ENCODE results near the gene KRT20. TPM values are rescaled to one million over a fixed set of nuclear protein-coding genes. Genes with fewer than 3 reads are reported as not detected.
A peak's percentile ranks its signal among the peaks of the same experiment; 100 is the strongest.

Gene KRT20
- total and polyA plus RNA-seq, 2 of the 8 experiments (the other 6 are each of a cell fraction or from before 2014, with no cell fraction given) = not detected

DNA sequence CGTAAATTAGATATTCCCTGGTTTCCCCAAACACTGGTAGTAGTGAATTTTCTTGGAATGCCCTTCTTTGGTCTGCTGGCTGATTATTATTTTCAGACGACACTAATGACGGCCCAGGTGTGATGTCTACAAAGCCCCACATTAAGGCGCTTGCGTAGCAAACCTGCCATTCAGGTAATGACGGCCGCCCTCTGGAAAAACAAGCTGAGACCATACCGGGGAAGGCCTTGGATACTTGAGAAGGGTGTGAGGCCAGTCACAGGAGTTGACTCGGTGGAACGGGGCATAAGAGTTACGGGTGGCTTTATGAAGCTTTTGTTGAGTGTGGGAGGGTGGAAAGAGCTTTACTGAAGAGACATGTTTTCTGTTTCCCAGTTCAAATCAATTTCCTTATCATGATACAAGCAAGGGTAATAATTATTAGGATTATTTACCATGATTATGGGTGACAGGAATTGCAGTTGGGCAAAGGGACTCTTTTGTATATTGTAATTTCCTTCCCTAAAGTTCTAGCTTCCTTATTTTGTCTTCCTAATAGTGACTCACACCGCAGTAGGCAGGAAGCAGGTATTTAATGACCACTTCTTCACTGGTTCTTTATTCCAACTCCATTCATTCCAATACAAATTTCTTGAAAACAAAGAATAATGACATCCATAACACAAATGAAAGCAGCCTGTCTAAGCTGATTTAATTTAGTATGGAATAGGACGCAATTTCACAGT, 27.6 kb upstream of the KRT20 start:
- Histone ChIP-seq H3K14ac (ENCODE audit: insufficient read length) (no peak overlapping the region), H3K9ac (replicated peaks in 1 of 4; ENCODE audit: extremely low read depth in 1 of 4, low read depth in 3 of 4, low read length in 3 of 4) (no peak overlapping the region), H2AK5ac (ENCODE audit: low read depth, low read length) (no peak overlapping the region), H2BK20ac (ENCODE audit: low read length) (no peak overlapping the region), H3K23me2 (ENCODE audit: low read depth, low read length) (no peaks in the 10 kb centered on the region), H3K23ac (ENCODE audit: insufficient read length) (no peak overlapping the region), H3K56ac (replicated peaks; ENCODE audit: insufficient read length, low read depth, low read length) (peak overlapping the region; percentile 24), H3K4ac (replicated peaks; ENCODE audit: insufficient read length, low read depth, low read length) (no peak overlapping the region), H3K4me3 (ENCODE audit: extremely low read depth in 1 of 4, insufficient read depth in 2 of 4, low read depth in 3 of 4, low read length in 4 of 4) (no peak overlapping the region), H3K36me3 (ENCODE audit: control insufficient read depth in 2 of 4, insufficient read depth in 4 of 4, low read length in 3 of 4) (no peaks in the 10 kb centered on the region), H4K5ac (ENCODE audit: insufficient read length, low read depth, low read length) (no peak overlapping the region), H2BK5ac (ENCODE audit: low read depth, low read length) (no peak overlapping the region), H3K79me1 (ENCODE audit: low read depth, low read length) (no peaks in the 10 kb centered on the region), H2BK15ac (ENCODE audit: low read length) (no peak overlapping the region), H3K27ac (ENCODE audit: low read depth, low read length) (no peak overlapping the region), H3K79me2 (ENCODE audit: control insufficient read depth in 1 of 2, insufficient read depth in 2 of 2, low read length in 2 of 2) (no peaks in the 10 kb centered on the region), H4K8ac (ENCODE audit: extremely low read depth, insufficient read depth, low read length) (no peak overlapping the region), H3K9me3 (ENCODE audit: insufficient read depth in 2 of 2, low read depth in 1 of 2, low read length in 1 of 2) (no peaks in the 10 kb centered on the region), H3K18ac (ENCODE audit: extremely low read depth, low read length) (no peak overlapping the region), H2BK12ac (ENCODE audit: low read depth, low read length) (no peak overlapping the region), H4K91ac (replicated peaks; ENCODE audit: insufficient read length, low read length) (no peak overlapping the region), H3K4me1 (replicated peaks in 1 of 4; ENCODE audit: control insufficient read depth in 3 of 4, insufficient read depth in 4 of 4, low read length in 3 of 4) (peaks cover 0 to 2% (median 0%) of the 10 kb centered on the region in 4 experiments; a peak in 1 of 7 replicates), H3K27me3 (replicated peaks in 1 of 4; ENCODE audit: control insufficient read depth in 3 of 4, extremely low read depth in 1 of 4, insufficient read depth in 3 of 4, low read length in 3 of 4) (no peaks in the 10 kb centered on the region), H2AFZ (ENCODE audit: low read length) (no peak overlapping the region), H2BK120ac (replicated peaks; ENCODE audit: low read depth, low read length) (no peak overlapping the region), H4K20me1 (replicated peaks in 1 of 2; ENCODE audit: control insufficient read depth in 1 of 2, insufficient read depth in 2 of 2, low read length in 2 of 2) (no peaks in the 10 kb centered on the region), H3K4me2 (ENCODE audit: insufficient read depth in 1 of 2, low read depth in 2 of 2, low read length in 2 of 2) (no peak overlapping the region)
- FAIRE-seq (no peak), DNase-seq (ENCODE audit: low read depth in 1 of 2, low spot score in 2 of 2) (no peak)
- ChIA-PET CTCF (ENCODE audit: partially characterized antibody) (interaction anchor here (0.7 to 5.6 kb wide), 10 partner anchors 9 to 736 kb away, joined by 3 to 28 read pairs (median 4); partner anchors contain the start of gene KRT20), POLR2A (ENCODE audit: partially characterized antibody) (no interaction called here)
- 87% methylated on average over 13 of the region's 13 CpGs; no CpG with 5 or more reads in 1 of the 2 experiments for WGBS, 2 experiments (ENCODE audit: extremely low coverage in 1 of 2, insufficient coverage in 1 of 2, insufficient read length in 1 of 2, insufficient replicate concordance in 2 of 2, low coverage in 1 of 2, low lambda C conversion rate in 2 of 2, missing lambda C conversion rate in 1 of 2)
- TF ChIP-seq SIRT6 (IDR thresholded peaks at IDR 0.05; ENCODE audit: low read length) (no peak), SP1 (IDR thresholded peaks at IDR 0.05; ENCODE audit: low read depth, low read length) (no peak), RAD21 (IDR thresholded peaks at IDR 0.05 in 1 of 2, conservative IDR thresholded peaks at IDR 0.05 in 1 of 2; ENCODE audit: low read depth in 2 of 2, low read length in 2 of 2) (no peak), ATF3 (IDR thresholded peaks at IDR 0.05; ENCODE audit: insufficient read depth, low read depth, low read length) (no peak), RBBP5 (IDR thresholded peaks at IDR 0.05; ENCODE audit: borderline replicate concordance, low read depth, low read length) (no peak), GABPA (IDR thresholded peaks at IDR 0.05; ENCODE audit: borderline replicate concordance, insufficient read depth, low read length) (no peak), SUZ12 (IDR thresholded peaks at IDR 0.05; ENCODE audit: low read length) (no peak), CHD2 (IDR thresholded peaks at IDR 0.05; ENCODE audit: low read length) (no peak), SAP30 (IDR thresholded peaks at IDR 0.05; ENCODE audit: insufficient read depth, insufficient replicate concordance, low read length) (no peak)
